ENCODE measurements around the gene FOXD1.

GRCh38 chr5:73486119-73486899, 37.7 kb upstream of the FOXD1 start:
- TF ChIP-seq CTCF (IDR thresholded peaks at IDR 0.05) (no peak), EZH2 (IDR thresholded peaks at IDR 0.05) (no peak)

Data from neural progenitor cell (in vitro differentiated cells).